Measurements from ENCODE around the gene EPHB2. TPM values are rescaled to one million over a fixed set of nuclear protein-coding genes. Genes with fewer than 3 reads are reported as not detected.
A peak's percentile ranks its signal among the peaks of the same experiment; 100 is the strongest.

EPHB2 gene
- total and polyA plus RNA-seq, 2 of the 8 experiments (the other 6 are each of a cell fraction or from before 2014, with no cell fraction given) = 15.8 to 17.2 TPM

- Histone ChIP-seq H2BK15ac (ENCODE audit: low read length) (no peak overlapping the region), H3K79me2 (ENCODE audit: control insufficient read depth in 1 of 2, insufficient read depth in 2 of 2, low read length in 2 of 2) (no peaks in the 10 kb centered on the region), H2AFZ (ENCODE audit: low read length) (no peak overlapping the region), H3K23me2 (ENCODE audit: low read depth, low read length) (no peaks in the 10 kb centered on the region), H3K27me3 (replicated peaks in 1 of 4; ENCODE audit: control insufficient read depth in 3 of 4, extremely low read depth in 1 of 4, insufficient read depth in 3 of 4, low read length in 3 of 4) (no peaks in the 10 kb centered on the region), H2BK20ac (ENCODE audit: low read length) (peak overlapping the region; percentile 48; the same call in 1 of the 2 replicates), H4K20me1 (replicated peaks in 1 of 2; ENCODE audit: control insufficient read depth in 1 of 2, insufficient read depth in 2 of 2, low read length in 2 of 2) (no peaks in the 10 kb centered on the region), H3K18ac (ENCODE audit: extremely low read depth, low read length) (peak overlapping the region; percentile 78), H2BK120ac (replicated peaks; ENCODE audit: low read depth, low read length) (no peak overlapping the region), H3K36me3 (ENCODE audit: control insufficient read depth in 2 of 4, insufficient read depth in 4 of 4, low read length in 3 of 4) (no peaks in the 10 kb centered on the region), H4K8ac (ENCODE audit: extremely low read depth, insufficient read depth, low read length) (peak overlapping the region; percentile 51; the same call in 1 of the 2 replicates), H3K9me3 (ENCODE audit: insufficient read depth in 2 of 2, low read depth in 1 of 2, low read length in 1 of 2) (no peaks in the 10 kb centered on the region), H4K5ac (ENCODE audit: insufficient read length, low read depth, low read length) (no peak overlapping the region), H3K4me2 (ENCODE audit: insufficient read depth in 1 of 2, low read depth in 2 of 2, low read length in 2 of 2) (no peak overlapping the region), H3K79me1 (ENCODE audit: low read depth, low read length) (no peaks in the 10 kb centered on the region), H2BK12ac (ENCODE audit: low read depth, low read length) (no peak overlapping the region), H3K27ac (ENCODE audit: low read depth, low read length) (no peak overlapping the region), H2BK5ac (ENCODE audit: low read depth, low read length) (no peak overlapping the region), H3K23ac (ENCODE audit: insufficient read length) (no peak overlapping the region), H3K4me3 (ENCODE audit: extremely low read depth in 1 of 4, insufficient read depth in 2 of 4, low read depth in 3 of 4, low read length in 4 of 4) (no peak overlapping the region), H3K14ac (ENCODE audit: insufficient read length) (no peak overlapping the region), H4K91ac (replicated peaks; ENCODE audit: insufficient read length, low read length) (no peak overlapping the region), H3K4me1 (replicated peaks in 1 of 4; ENCODE audit: control insufficient read depth in 3 of 4, insufficient read depth in 4 of 4, low read length in 3 of 4) (peaks cover 0 to 7% (median 0%) of the 10 kb centered on the region in 4 experiments; a peak in 4 of 7 replicates), H2AK5ac (ENCODE audit: low read depth, low read length) (no peak overlapping the region; the same call in 1 of the 2 replicates), H3K56ac (replicated peaks; ENCODE audit: insufficient read length, low read depth, low read length) (no peak overlapping the region), H3K4ac (replicated peaks; ENCODE audit: insufficient read length, low read depth, low read length) (no peak overlapping the region), H3K9ac (replicated peaks in 1 of 4; ENCODE audit: extremely low read depth in 1 of 4, low read depth in 3 of 4, low read length in 3 of 4) (no peak overlapping the region)
- no peak for FAIRE-seq
- no peak for DNase-seq (ENCODE audit: low read depth in 1 of 2, low spot score in 2 of 2)
- WGBS, 2 experiments (ENCODE audit: extremely low coverage in 1 of 2, insufficient coverage in 1 of 2, insufficient read length in 1 of 2, insufficient replicate concordance in 2 of 2, low coverage in 1 of 2, low lambda C conversion rate in 2 of 2, missing lambda C conversion rate in 1 of 2) = 89% methylated on average over 18 of the region's 23 CpGs; no CpG with 5 or more reads in 1 of the 2 experiments
- ChIA-PET POLR2A (ENCODE audit: partially characterized antibody) (no interaction called here), CTCF (ENCODE audit: partially characterized antibody) (interaction anchor here (0.8 to 1.8 kb wide), 9 partner anchors 11 to 141 kb away, joined by 3 to 7 read pairs (median 4); no protein-coding TSS in a partner anchor)
- TF ChIP-seq RFX5 (IDR thresholded peaks at IDR 0.05; ENCODE audit: borderline replicate concordance, low read depth, low read length) = no peak
- TF ChIP-seq KDM4A (IDR thresholded peaks at IDR 0.05; ENCODE audit: low read depth, low read length, severe bottlenecking) = no peak
- TF ChIP-seq JUND (IDR thresholded peaks at IDR 0.05; ENCODE audit: low read length) = no peak
- TF ChIP-seq SIX5 (IDR thresholded peaks at IDR 0.05; ENCODE audit: low read depth, low read length) = no peak
- TF ChIP-seq ATF2 (IDR thresholded peaks at IDR 0.05; ENCODE audit: low read length) = no peak
- TF ChIP-seq BRCA1 (IDR thresholded peaks at IDR 0.05; ENCODE audit: low read depth, low read length) = no peak
- no peak for TF ChIP-seq BACH1 (IDR thresholded peaks at IDR 0.05; ENCODE audit: low read length)
- TF ChIP-seq KDM5A (IDR thresholded peaks at IDR 0.05; ENCODE audit: low read length) = no peak
- no peak for TF ChIP-seq CHD1 (IDR thresholded peaks at IDR 0.05; ENCODE audit: low read depth, low read length)
- TF ChIP-seq HDAC2 (IDR thresholded peaks at IDR 0.05; ENCODE audit: borderline replicate concordance in 1 of 2, low read depth in 2 of 2, low read length in 2 of 2) = no peak
- no peak for TF ChIP-seq TCF12 (IDR thresholded peaks at IDR 0.05; ENCODE audit: low read depth, low read length)
- no peak for TF ChIP-seq CBX8 (IDR thresholded peaks at IDR 0.05; ENCODE audit: borderline replicate concordance, low read depth, low read length)
Observed at GRCh38 chr1:22736501-22737080, 26.0 kb downstream of the EPHB2 start.
